Measurements from ENCODE around the gene CCSER1.

- TF ChIP-seq CTCF (IDR thresholded peaks at IDR 0.05) (no peak), POLR2A (IDR thresholded peaks at IDR 0.05) (no peak)
These were observed 1484.6 kb downstream of the CCSER1 start for GRCh38 chr4:91611782-91612181.
